SW480 (cell line): ENCODE measurements around the gene TMEM82.

Experiments
- DNase-seq: peaks from one replicate; pipeline ENCODE4 v3.0.0-alpha.2; 2016; ENCODE audit warnings: low spot score

The TMEM82 gene

DNA sequence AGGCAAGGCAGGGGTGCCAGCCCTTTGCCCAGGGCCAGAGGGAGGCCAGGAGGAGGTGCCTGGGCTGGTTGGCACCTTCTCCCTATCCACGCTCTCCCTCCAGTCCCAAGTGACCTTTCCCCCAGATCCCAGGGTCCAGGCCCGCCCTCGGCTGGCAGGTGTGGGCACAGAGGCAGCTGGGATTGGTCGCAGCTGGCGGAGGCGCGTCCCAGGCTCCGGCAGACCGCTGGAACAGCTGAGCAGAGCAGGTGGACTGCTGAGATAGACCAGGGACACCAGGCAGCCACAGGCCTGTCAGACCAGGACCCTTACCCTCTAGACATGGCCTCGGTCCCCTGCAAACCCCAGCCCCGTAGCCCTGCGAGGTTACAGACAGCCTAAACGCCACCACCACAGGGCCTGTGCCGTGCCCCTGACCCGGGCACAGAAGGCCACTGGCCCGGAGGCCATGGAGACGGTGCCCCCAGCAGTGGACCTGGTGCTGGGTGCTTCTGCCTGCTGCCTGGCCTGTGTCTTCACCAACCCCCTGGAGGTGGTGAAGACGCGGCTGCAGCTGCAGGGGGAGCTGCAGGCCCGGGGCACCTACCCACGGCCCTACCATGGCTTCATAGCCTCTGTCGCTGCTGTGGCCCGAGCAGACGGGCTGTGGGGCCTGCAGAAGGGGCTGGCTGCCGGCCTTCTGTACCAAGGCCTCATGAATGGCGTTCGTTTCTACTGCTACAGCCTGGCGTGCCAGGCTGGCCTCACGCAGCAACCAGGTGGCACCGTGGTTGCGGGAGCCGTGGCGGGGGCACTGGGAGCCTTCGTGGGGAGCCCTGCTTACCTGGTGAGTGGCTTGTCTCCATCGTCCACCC, 6.0 kb upstream of the TMEM82 start, which contains the start of gene SLC25A34:
TSS of gene SLC25A34 (plus strand) at position 221 of the 854 bp plus-strand sequence. CDS start at position 449, 228 bp downstream.
- DNase-seq = peak; percentile 77

GRCh38 chr1:15736892-15737261, 5.4 kb upstream of the TMEM82 start:
- no peak for DNase-seq

GRCh38 chr1:15737324-15738319, 4.7 kb upstream of the TMEM82 start:
- DNase-seq = no peak

DNA sequence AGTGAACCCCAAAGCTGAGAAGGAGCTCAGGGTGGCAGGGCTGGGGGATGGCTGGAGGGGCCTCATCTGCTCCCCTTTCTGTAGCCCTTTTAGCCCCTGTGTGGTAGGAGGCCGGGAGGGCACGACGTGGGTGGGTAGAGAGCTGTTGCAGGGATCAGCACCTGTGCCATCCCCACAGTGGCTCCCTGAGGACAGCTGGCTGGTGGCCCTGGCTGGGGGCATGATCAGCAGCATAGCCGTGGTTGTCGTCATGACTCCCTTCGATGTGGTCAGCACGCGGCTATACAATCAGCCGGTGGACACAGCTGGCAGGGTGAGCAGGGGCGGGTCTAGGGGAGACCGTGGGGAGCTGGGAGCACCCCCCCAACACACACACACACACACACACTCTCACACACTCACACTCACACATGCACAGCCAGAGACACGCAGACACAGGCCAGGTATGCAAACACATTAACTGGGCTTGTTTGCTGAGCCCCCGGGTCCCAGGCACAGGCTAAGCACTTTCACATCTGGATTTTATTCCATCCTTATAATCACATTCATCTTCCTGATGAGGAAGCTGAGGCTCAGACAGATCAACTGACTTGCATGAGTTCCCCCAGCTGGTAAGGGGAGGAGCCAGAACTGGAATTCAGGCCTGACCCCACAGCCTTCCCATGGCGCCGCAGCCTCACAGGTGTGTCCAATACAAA, 3.7 kb upstream of the TMEM82 start:
- DNase-seq = no peak

DNA sequence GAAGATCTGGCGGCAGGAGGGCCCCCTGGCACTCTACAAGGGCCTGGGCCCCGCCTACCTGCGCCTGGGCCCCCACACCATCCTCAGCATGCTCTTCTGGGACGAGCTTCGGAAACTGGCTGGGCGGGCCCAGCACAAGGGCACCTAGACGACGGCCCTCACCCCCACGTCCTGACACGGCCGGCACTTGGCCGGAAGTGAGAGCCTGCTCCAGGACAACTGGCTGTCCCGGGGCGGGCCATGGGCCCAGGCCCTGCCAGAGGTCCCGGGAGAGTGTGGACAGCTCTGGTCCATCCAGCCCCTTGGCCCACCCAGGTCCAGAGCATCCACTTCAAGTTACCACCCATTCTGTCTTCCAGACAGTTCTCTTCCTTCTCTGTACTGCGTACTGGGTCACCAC, 3.0 kb upstream of the TMEM82 start:
- DNase-seq = no peak

DNA sequence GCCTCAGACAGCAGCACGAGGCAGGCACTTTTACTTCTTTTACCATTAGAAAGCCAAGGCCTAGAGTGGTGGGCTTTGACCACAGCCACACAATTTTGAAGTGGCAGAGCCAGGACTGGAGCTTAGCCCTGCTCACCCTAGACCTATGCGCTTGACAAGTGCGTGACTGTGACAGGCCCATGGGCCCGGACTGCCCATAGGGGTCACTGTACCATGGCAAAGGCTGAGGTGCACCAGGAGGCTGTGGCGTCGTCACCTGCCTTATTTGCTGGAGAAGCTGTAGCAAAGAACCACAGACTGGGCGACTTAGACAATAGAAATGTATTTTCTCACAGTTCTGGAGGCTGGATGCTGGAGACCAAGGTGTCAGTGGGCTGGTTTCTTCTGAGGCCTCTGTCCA, 2.6 kb upstream of the TMEM82 start:
- DNase-seq = no peak

- peak; percentile 85 for DNase-seq
Measured at GRCh38 chr1:15740924-15741850, 1.1 kb upstream of the TMEM82 start.

- DNase-seq = no peak
Measured at GRCh38 chr1:15744122-15744679, 1.9 kb downstream of the TMEM82 start.

DNA sequence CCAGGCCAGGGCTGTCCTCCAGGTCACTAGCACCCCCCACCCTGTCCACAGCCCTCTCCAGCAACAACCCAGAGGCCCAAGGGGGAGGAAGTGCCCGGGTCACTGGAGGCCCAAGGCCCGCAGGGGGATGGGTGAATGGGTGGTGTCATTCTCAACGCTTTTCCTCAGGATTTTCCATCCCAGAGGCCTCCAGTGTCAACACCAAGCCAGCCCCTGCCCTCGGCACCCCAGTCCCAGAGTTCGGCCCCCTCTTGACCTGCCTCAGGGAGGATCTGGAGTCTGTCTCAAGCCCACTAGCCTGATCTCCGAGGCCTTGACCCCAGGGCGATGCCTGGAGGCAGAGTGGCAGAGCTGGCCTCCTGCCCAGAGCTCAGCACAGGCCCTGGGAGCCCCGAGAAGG, 5.1 kb downstream of the TMEM82 start:
- DNase-seq = no peak

- no peak for DNase-seq
Measured at GRCh38 chr1:15748264-15748663, 6.0 kb downstream of the TMEM82 start.

- no peak for DNase-seq
Measured at GRCh38 chr1:15748690-15749398, 6.5 kb downstream of the TMEM82 start.

DNA sequence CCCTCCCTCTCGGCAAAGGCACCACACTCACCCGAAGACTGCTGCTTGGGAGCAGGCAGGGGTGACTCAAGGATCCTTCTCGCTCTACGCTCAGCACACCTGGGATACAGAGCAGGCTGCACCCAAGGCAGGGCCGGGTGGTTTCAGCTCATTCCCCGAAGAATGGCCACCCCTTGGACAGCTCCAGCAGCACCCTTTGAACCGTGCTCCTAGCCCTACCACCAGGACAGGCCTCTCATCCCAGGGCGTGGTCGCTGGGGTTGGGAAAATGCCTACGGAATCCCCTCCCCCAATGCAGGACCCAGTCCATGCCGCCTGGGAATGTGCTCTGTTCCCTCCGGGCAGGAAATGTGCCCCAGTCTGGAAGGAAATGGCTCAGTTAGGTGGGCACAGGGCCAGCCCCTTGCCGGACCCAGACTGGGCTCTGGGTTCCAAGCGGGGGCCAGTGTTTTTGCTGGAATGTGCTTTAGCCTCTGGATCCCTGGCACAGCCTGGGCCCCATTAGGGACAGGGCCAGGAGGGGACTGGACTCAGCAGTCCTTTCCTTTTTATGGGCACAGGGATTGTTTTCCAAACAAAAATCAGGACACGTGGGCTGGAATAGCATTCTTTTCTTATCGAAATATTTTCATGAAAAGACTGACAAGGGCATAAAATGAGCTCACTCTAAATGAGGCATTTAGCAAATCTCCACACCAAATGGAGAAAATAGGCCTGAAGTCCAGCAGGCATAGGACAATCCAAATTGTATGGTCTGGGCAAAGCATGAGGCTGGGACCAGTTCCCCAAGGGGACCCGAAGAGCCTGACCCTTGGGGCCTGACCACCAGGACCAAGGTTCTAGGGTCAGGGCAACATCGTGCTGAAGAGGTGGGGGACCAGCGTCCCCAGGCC, 7.3 kb downstream of the TMEM82 start:
- no peak for DNase-seq

- DNase-seq = no peak
Measured at GRCh38 chr1:15750924-15751323, 8.6 kb downstream of the TMEM82 start.

GRCh38 chr1:15751717-15752116, 9.4 kb downstream of the TMEM82 start:
- DNase-seq = no peak

DNA sequence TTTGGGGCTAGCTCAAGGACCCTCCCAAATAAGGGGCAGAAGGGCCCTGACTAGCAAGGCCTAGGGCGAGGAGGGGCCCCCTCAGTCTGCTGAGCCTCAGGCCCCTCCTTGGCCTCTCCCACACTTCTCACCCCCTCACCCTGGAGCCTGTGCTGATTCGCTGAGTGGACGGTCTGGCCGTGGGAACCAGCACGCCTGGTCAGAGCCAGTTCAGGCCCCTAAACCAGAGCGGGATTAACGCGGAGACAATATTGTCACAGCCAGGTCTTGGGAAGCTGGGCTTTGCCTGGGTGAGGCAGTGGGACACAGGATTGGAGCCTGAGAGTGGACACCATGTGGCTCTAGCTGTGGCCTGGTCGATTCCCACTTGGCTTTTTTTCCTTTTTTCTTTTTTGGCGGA, 11.5 kb downstream of the TMEM82 start:
- no peak for DNase-seq

DNA sequence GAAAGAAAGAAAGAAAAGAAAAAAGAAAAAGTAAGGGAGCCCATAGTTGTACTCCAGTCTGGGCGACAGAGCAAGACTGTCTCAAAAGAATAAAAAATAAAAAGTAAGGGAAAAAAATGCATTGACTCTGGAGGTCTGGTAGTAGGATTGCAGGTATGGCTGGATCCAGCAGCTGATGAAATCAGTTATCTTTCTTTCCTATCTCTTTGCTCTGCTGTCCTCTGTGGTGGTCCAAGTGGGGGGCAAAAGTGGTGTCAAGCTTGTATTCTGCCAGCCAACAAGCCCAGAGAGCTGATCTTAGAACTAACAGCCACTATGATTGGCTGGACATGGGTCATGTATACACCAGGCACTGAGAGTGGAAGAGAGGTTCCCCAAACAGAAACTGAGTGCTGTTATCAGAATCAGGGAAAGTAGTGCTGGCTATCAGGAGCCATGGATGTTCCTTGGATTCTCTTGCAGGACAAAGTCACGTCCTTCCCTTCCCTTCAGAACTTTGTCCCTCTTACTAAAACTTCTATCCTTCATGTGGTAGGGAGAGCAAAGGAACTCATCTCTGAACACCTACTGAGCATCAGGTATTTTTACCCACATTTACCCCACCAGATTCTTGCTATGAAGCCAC, 12.8 kb downstream of the TMEM82 start:
- no peak for DNase-seq

- DNase-seq = no peak
Measured at GRCh38 chr1:15755646-15756040, 13.3 kb downstream of the TMEM82 start.
